GM18511 (cell line): Measurements from ENCODE around the gene SIGLEC7.

Experiments used
- ATAC-seq: cut with Tn5 transposase; IDR thresholded peaks from one replicate; pipeline ENCODE4 v1.9.1; 2021; ENCODE audit warnings: mild to moderate bottlenecking, moderate library complexity; ENCODE audit not compliant: unreplicated experiment

SIGLEC7 gene

GRCh38 chr19:51200071-51200666, 58.1 kb downstream of the SIGLEC7 start:
- ATAC-seq = no peak

- ATAC-seq = no peak
These were observed 59.6 kb downstream of the SIGLEC7 start for GRCh38 chr19:51201712-51202111.
